Activated naive CD8-positive, alpha-beta T cell treated with anti-CD3 and anti-CD28 coated beads for 36 hours (primary cell): ENCODE measurements around the gene UBE2G2. TPM values are rescaled to one million over a fixed set of nuclear protein-coding genes. Genes with fewer than 3 reads are reported as not detected.

Experiments
- DNase-seq: peaks from one replicate; pipeline ENCODE4 v3.0.0; 2021
- H3K27ac Mint-ChIP-seq: one replicate; pipeline ENCODE4 v1.8.0; 2022; ENCODE audit warnings: mild to moderate bottlenecking, moderate library complexity, mixed read lengths
- H3K27me3 Mint-ChIP-seq: one replicate; pipeline ENCODE4 v1.8.0; 2022; ENCODE audit warnings: mild to moderate bottlenecking, mixed read lengths
- H3K36me3 Mint-ChIP-seq: one replicate; pipeline ENCODE4 v1.8.0; 2021; ENCODE audit warnings: mild to moderate bottlenecking, mixed read lengths
- H3K4me1 Mint-ChIP-seq: one replicate; pipeline ENCODE4 v1.8.0; 2021; ENCODE audit warnings: mixed read lengths
- H3K4me3 Mint-ChIP-seq: one replicate; pipeline ENCODE4 v1.8.0; 2022; ENCODE audit warnings: mild to moderate bottlenecking, moderate library complexity, mixed read lengths
- H3K9me3 Mint-ChIP-seq: one replicate; pipeline ENCODE4 v1.8.0; 2022; ENCODE audit warnings: mixed read lengths
- total RNA-seq, 2 experiments: library from RNA; stranded (reverse); gene quantifications; one replicate each; pipeline ENCODE4 v1.2.3, GENCODE V29; 2021

Gene UBE2G2
- total RNA-seq, 2 experiments from 2014 or later, result 115 to 124 TPM

DNA sequence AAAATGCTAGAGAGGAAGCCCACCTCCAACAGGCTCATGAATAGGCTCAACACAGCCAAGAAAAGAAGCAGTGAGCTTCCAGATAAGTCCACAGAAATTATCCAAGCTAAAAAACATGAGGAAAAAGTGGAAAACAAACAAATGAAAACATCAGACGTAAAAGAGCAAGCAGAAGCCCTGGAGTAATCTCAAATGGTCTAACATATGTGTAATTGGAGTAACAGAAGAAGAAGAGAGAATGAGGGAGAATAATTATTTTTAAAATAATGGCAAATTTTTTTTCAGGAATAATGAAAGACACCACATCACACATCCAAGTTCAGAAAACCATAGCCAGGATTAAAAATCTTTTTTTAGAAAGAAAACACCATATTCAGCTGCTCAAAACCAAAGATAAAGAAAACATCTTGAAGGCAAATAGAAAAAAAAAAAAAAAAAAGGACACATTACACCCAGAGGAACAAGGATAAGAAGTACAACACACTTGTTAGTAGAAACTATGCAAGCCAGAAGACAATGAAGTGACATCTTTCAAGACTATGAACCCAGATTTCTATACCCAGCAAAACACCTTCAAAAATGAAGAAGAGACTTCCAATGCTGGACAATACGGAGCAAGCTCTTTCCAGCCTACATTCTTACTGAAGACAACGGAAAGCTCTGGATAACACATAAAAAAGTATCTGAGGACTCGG is 26.9 kb upstream of the UBE2G2 start:
- Mint-ChIP-seq H3K4me3 (no peak overlapping the region), H3K27ac (no peak overlapping the region), H3K36me3 (peaks cover 7% of the 10 kb centered on the region), H3K27me3 (no peaks in the 10 kb centered on the region), H3K9me3 (peaks cover 18% of the 10 kb centered on the region), H3K4me1 (peaks cover 19% of the 10 kb centered on the region)
- no peak for DNase-seq

DNA sequence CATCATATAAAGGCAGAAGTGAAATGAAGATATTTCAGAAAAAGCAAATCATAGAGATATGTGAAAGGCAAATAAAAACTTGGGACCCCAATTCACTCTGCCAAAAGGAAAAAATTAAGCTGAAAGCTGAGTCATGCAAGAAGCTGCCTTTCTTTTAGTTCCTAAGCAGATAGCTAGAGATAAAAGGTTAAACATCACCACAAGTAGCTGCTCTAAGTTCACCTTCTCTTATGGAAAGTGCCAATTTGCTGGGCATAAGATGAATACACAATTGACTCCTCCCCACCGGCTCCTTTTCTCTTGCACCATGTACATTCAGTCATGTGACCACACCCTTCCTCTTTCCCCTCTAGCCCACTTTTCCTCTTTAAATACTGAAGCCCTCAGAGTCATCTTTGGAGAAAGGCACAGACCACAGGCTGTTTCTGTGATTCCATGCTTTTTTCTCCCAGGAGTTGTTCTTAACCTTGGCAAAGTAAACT is 21.6 kb upstream of the UBE2G2 start:
- Mint-ChIP-seq H3K4me1 (peaks cover 3% of the 10 kb centered on the region), H3K4me3 (no peak overlapping the region), H3K27ac (no peak overlapping the region), H3K9me3 (peaks cover 33% of the 10 kb centered on the region), H3K36me3 (peaks cover 8% of the 10 kb centered on the region), H3K27me3 (no peaks in the 10 kb centered on the region)
- DNase-seq, result no peak

DNA sequence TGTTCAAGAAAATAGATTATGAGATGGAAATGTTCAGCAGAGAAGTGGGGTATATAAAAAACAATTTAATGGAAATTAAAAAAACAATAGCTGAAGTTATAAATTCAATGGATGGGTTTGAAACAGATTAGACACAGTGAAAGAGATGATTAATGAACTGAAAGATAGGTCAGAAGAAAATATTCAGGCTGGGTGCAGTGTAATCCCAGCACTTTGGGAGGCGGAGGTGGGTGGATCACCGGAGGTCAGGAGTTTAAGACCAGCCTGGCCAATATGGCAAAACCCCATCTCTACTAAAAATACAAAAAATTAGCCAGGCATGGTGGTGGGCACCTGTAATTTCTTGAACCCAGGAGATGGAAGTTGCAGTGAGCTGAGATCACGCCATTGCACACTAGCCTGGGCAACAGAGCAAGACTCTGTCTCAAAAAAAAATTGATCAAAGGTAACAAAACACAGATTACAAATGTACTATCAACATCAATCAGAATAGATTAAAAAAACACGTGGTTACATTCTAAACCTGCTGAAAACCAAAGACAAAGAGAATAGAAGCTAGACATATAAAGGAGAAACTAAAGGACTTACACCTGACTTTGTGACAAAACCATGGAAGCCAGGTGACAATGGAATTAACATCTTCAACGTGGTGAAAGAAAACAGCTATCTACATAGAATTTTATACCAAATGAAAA is 21.0 kb upstream of the UBE2G2 start:
- no peak overlapping the region for H3K4me3 Mint-ChIP-seq
- peaks cover 29% of the 10 kb centered on the region for H3K9me3 Mint-ChIP-seq
- no peak for DNase-seq
- no peaks in the 10 kb centered on the region for H3K27me3 Mint-ChIP-seq
- H3K4me1 Mint-ChIP-seq, result peaks cover 3% of the 10 kb centered on the region
- H3K36me3 Mint-ChIP-seq, result peaks cover 4% of the 10 kb centered on the region
- H3K27ac Mint-ChIP-seq, result no peak overlapping the region

DNA sequence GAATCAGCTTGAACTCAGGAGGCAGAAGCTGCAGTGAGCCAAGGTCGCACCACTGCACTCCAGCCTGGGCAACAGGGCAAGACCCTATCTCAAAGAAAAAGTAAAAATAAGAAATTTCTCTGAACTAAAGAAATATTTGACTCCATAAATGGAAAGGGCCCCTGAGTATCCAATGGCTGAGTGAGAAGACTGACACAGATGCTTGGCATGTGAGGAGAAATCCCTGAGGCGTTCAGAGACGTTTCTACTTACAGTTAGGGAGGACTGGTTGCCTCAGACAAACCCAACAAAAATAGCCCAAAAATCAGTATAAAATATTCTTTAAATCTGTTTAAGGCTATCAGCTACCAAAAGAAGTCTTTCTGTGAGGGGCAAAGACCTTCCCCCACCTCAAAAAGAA is 19.2 kb upstream of the UBE2G2 start:
- H3K36me3 Mint-ChIP-seq, result peaks cover 6% of the 10 kb centered on the region
- H3K27me3 Mint-ChIP-seq, result no peaks in the 10 kb centered on the region
- no peak overlapping the region for H3K27ac Mint-ChIP-seq
- H3K4me1 Mint-ChIP-seq, result peaks cover 9% of the 10 kb centered on the region
- peaks cover 25% of the 10 kb centered on the region for H3K9me3 Mint-ChIP-seq
- no peak for DNase-seq
- no peak overlapping the region for H3K4me3 Mint-ChIP-seq

DNA sequence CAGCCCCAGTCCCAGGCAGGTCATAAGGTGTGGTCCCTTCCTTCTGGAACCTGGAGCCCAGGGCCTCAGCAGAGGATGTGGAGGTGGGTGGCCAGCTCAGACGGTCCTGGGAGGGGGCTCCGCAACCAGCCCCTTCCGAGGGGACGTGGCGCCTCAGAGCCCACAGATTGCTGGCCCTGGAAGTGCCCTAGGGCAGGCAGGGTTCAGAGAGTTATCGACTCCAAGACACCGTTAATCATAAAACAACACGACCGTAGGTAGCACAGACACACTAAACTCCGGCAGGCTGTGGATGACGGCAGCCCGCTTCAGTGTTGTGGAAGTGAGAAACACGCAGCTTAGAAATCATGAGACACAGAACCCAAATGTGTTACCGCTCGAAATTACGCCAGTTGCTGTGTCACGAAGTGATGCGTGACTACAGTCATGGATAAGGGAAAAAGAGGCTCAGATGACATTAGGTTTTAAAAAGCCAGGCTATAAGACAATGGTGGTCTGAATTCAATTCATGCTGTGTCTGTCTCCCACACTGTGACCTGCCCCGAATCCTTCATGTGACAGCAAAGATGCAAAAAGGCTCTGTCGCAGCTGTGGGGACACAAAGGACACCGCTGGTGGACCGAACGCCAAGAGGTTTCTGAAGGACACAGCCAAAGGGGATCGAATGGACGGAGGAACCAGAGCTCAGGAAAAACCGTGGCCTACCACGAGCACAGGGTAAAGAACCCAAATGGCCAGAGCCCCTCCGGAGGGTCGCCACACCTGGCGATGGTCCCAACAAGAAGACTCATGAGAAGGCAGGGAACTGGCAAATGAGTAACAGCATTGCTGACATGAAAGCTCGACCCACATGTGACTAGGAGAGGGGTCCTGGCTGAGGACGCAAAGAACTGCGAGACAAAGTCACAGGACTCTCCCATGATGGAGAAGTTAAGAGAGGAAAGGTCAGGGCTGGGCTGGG is 17.9 kb upstream of the UBE2G2 start:
- Mint-ChIP-seq H3K4me3 (peak overlapping the region; percentile 53), H3K36me3 (peaks cover 6% of the 10 kb centered on the region), H3K9me3 (peaks cover 25% of the 10 kb centered on the region), H3K27me3 (no peaks in the 10 kb centered on the region), H3K27ac (peak overlapping the region; percentile 42), H3K4me1 (peaks cover 16% of the 10 kb centered on the region)
- DNase-seq, result no peak

DNA sequence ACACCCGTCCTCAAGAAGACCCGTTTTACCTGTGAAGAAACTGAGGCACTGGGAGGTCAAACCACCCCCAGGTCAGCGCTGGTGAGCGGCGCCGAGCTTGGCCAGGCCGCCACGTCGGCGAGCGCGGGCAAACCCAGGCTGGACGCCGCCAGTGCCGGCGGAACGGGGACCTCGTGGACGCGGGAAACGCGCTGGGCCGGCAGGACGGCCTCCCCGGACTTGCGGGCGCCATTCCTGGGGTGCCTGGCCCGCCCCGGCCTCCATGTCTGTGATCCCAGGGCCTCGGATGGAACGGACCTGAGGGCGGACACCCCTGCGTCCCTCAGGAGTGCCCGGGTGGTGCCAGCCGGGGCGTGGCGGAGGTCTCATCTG is 17.0 kb upstream of the UBE2G2 start:
- peak overlapping the region; percentile 53 for H3K4me3 Mint-ChIP-seq
- H3K36me3 Mint-ChIP-seq, result peaks cover 6% of the 10 kb centered on the region
- no peaks in the 10 kb centered on the region for H3K27me3 Mint-ChIP-seq
- DNase-seq, result no peak
- H3K27ac Mint-ChIP-seq, result no peak overlapping the region
- peaks cover 23% of the 10 kb centered on the region for H3K9me3 Mint-ChIP-seq
- peaks cover 19% of the 10 kb centered on the region for H3K4me1 Mint-ChIP-seq

DNA sequence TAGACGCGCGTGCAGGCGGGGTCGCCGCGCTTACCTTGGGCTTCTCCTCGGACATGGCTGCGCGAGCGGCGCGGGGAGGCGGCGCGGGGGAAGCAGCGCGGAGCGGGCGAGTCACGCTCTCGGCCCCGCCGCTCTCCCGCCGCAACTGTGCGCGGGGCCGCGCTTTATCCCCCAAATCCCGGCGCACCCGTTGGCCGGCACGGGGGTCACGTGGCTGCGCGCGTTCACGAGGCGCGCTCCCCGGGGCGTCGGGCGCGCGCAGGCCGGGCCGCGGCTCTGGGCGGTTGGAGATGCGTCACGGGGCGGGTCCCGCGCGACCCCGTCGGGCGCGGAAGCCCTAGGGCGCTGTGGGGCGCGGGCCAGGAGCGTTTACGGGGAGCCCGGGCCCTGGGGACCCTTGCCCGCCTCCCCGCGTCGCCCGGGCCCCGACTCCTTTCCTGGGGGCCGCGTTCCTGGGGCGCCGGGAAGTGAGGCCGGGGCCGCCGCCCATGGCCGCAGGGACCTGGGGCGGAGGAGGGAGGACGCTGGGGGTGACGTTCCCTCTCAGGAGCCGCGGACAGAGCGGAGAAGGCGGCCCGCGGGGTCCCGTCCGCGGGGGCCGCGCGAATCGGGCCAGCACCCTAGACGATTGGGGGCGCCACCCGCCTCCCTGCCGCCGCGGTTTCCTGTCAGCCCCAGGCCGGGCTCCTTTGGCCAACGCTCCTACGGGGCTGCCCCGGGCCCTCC is 16.5 kb upstream of the UBE2G2 start, which contains the start of gene SUMO3:
Gene SUMO3 (minus strand): TSS at position 149 of the 726 bp plus-strand sequence. CDS start 94 bp downstream, at position 55.
- Mint-ChIP-seq H3K27me3 (no peaks in the 10 kb centered on the region), H3K36me3 (peaks cover 7% of the 10 kb centered on the region), H3K9me3 (peaks cover 18% of the 10 kb centered on the region), H3K4me1 (peaks cover 16% of the 10 kb centered on the region), H3K4me3 (peak within 1 kb of the TSS; percentile 71), H3K27ac (no peak within 1 kb of the TSS)
- DNase-seq, result peak; percentile 92

DNA sequence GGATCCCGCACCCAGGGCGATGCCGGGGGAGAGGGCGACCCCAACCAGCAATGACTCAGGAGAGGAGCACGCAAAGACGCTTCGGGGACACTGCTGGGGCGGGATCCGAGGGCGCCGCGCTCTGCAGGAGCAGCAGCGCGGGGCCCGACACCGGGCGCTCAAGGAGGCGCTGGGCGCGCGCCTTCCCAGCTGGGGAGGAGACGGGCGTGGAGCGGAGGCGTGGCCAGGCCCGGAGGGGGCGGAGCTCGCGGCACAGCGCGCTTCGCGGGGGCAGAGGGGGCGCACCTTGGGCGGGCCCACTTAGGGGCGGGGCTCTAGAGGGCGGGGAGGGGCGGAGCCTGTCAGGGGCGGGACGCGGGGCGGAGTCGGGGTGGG is 15.9 kb upstream of the UBE2G2 start:
- Mint-ChIP-seq H3K27me3 (no peaks in the 10 kb centered on the region), H3K36me3 (peaks cover 7% of the 10 kb centered on the region), H3K4me3 (peak overlapping the region; percentile 71), H3K27ac (no peak overlapping the region), H3K4me1 (peaks cover 16% of the 10 kb centered on the region), H3K9me3 (peaks cover 13% of the 10 kb centered on the region)
- DNase-seq, result peak; percentile 95

DNA sequence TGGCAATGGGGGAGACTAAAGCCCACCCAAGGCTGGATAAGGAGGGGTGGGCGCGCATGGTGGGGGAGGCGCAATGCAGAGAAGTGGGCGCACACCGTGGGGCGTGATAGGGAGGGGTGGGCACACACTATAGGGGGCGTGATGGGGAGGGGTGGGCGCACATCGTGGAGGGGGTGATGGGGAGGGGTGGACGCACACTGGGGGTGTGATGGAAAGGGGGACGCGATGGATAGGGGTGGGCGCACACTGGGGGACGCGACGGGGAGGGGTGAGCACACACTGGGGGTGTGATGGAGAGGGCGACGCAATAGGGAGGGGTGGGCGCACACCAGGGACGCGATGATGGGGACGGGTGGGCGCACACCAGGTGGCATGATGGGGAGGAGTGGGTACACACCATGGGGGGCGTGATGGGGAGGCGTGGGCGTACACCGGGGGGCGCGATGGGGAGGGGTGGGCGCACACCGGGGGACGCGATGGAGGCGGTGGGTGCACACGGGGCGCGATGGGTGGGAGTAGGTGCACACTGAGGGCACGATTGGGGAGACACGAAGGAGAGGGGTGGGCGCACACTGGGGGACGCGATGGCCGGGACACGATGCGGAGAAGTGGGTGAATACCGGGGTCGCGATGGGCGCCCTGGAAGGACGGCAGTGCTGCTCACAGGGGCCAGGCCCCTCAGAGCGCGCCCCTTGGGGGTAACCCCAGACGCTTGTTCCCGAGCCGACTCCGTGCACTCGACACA is 15.3 kb upstream of the UBE2G2 start:
- Mint-ChIP-seq H3K4me1 (peaks cover 16% of the 10 kb centered on the region), H3K36me3 (peaks cover 7% of the 10 kb centered on the region), H3K4me3 (peak overlapping the region; percentile 78), H3K27me3 (no peaks in the 10 kb centered on the region), H3K27ac (peak overlapping the region; percentile 45), H3K9me3 (peaks cover 7% of the 10 kb centered on the region)
- DNase-seq, result no peak

DNA sequence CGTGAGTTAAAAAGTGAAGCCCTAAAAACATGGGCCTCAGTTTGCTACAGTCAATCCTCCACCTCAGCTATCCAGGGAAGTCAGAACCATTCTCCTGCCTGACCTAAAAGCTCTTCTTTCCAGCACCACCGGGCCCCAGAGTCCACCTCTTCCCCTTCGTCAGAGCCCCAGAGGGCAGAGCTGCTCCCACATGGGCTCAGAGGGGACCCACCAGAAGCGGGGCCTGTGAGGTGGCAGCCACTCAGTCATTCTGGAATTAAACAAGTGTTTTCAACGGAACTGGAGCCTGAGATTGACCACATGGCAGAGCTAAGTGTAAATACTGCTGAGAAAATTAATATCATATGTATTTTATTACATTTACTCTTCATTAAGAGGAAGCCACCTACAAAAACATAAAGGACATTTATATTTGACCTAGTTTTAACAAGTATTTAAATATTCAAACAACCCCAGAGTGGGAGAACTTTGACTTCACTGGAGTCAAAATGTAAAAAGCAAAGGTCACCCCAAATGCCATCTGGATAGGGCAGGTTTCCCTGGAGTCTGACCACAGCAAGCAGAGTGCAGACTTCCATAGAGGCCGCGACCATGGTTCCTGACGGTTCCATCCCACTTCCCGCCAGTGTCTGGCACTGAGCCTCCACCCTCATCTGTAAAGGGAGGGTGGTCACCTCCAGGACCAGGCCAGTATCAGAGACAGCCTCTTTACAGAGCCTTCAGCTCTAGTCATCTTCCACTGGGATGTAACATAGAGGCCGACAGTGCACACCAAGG is 14.4 kb upstream of the UBE2G2 start:
- H3K27ac Mint-ChIP-seq, result peak overlapping the region; percentile 45
- DNase-seq, result no peak
- no peaks in the 10 kb centered on the region for H3K27me3 Mint-ChIP-seq
- peaks cover 19% of the 10 kb centered on the region for H3K4me1 Mint-ChIP-seq
- H3K36me3 Mint-ChIP-seq, result peaks cover 8% of the 10 kb centered on the region
- H3K4me3 Mint-ChIP-seq, result peak overlapping the region; percentile 78
- H3K9me3 Mint-ChIP-seq, result peaks cover 4% of the 10 kb centered on the region

DNA sequence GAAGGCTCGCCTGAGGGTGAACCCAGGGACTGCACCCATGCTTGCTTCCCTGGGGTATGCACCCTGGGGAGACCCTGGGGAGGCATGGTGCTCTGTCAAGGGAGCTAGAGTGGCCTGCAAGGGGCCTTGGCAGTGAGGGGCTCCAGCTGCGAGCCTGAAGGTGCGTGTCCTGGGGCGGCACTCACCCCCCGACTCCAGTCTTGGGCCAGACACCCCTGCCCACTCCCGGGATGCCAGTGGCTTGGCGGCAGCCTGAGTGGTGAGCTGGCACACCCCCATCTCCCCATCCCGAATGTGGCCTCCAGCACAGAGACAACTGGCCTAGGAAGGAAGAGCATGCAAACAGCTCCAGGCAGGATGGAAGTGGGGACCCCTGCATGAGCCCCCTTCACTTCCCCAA is 13.6 kb upstream of the UBE2G2 start:
- no peak overlapping the region for H3K4me3 Mint-ChIP-seq
- H3K4me1 Mint-ChIP-seq, result peaks cover 23% of the 10 kb centered on the region
- H3K27ac Mint-ChIP-seq, result no peak overlapping the region
- DNase-seq, result no peak
- peaks cover 10% of the 10 kb centered on the region for H3K36me3 Mint-ChIP-seq
- no peaks in the 10 kb centered on the region for H3K27me3 Mint-ChIP-seq
- peaks cover 4% of the 10 kb centered on the region for H3K9me3 Mint-ChIP-seq

DNA sequence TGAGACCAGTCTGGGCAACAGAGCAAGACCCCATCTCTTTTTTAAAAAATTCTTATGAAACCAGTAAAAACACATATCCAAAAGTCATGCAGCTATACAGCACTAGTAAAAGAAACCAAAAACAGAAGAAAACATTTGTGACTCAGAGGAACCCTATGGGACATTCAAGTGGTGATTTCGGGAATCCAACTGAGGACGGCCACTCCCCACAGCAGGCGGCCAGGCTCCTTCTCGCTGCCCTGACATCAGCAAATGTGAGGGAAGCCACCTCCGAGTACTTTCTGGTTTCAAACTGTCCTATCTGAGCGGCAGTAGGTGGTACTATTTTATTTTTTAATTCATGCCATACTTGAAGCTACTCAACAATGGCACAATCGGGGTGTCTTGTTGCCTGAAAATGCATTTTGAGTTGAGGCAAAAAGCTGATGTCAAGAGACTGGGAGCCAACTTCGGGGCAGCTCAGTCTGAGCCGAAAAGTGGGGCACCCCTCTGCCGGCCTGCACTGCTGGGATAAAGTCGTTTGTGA is 12.9 kb upstream of the UBE2G2 start:
- peaks cover 23% of the 10 kb centered on the region for H3K4me1 Mint-ChIP-seq
- H3K27ac Mint-ChIP-seq, result no peak overlapping the region
- no peak overlapping the region for H3K4me3 Mint-ChIP-seq
- DNase-seq, result no peak
- H3K9me3 Mint-ChIP-seq, result no peaks in the 10 kb centered on the region
- H3K36me3 Mint-ChIP-seq, result peaks cover 7% of the 10 kb centered on the region
- H3K27me3 Mint-ChIP-seq, result no peaks in the 10 kb centered on the region

DNA sequence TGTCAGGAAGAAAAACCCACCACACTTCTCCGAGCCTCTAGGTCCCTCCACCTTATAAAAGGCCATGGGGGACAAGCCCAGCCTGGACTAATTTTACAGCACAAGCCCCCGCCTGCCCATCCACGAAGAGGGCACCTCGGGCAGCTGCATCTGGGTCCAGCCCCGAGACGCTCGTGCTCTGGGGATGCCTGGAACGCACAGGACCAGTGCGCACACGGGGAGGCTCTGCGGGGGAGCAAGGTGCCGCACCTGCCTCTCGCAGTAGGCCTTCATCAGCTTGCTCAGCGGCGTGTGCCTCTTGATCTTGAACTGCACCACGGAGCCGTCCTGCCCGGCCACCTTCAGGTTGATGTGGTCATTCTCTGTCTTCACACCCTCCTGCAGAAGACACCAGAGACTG is 12.1 kb upstream of the UBE2G2 start:
- Mint-ChIP-seq H3K27me3 (no peaks in the 10 kb centered on the region), H3K4me1 (peaks cover 23% of the 10 kb centered on the region), H3K9me3 (no peaks in the 10 kb centered on the region), H3K36me3 (peaks cover 7% of the 10 kb centered on the region), H3K27ac (no peak overlapping the region), H3K4me3 (no peak overlapping the region)
- DNase-seq, result no peak
